WTC11 (cell line): Measurements from ENCODE around the gene CLEC2D. TPM values are rescaled to one million over a fixed set of nuclear protein-coding genes. Genes with fewer than 3 reads are reported as not detected.
"Not testable (repeated sequence)": the region's sequence is repeated elsewhere in the genome, so short reads cannot be mapped to it uniquely, and the experiment has no call there.

Source experiments
- ATAC-seq: fragments of 200-7000 bp; cut with Tn5 transposase; 2 replicates; pipeline ENCODE4 v1.10.0; 2021; ENCODE audit warnings: mild to moderate bottlenecking, moderate library complexity
- CTCF ChIA-PET: fragments of 300-600 bp; sonication (Branson Sonifier 250); formaldehyde crosslinking; loops from one replicate; lab custom pipeline; 2021; ENCODE audit warnings: antibody characterized with exemption; lab: Charles Lee
- POLR2A ChIA-PET: fragments of 350-600 bp; sonication (Branson Sonifier 250); formaldehyde crosslinking; loops from one replicate; lab custom pipeline; 2021; ENCODE audit warnings: antibody characterized with exemption; lab: Charles Lee
- DNase-seq: peaks from one replicate; pipeline ENCODE4 v3.0.0; 2021; ENCODE audit warnings: low spot score
- H3K27ac Mint-ChIP-seq: 2 replicates; pipeline ENCODE4 v1.8.0; 2021; ENCODE audit warnings: mixed read lengths
- H3K27me3 Mint-ChIP-seq: 2 replicates; pipeline ENCODE4 v1.8.0; 2021; ENCODE audit warnings: low read depth, mild to moderate bottlenecking, moderate library complexity, mixed read lengths
- H3K36me3 Mint-ChIP-seq: 2 replicates; pipeline ENCODE4 v1.8.0; 2021; ENCODE audit warnings: mixed read lengths
- H3K4me1 Mint-ChIP-seq: 2 replicates; pipeline ENCODE4 v1.8.0; 2022; ENCODE audit warnings: mixed read lengths
- H3K4me3 Mint-ChIP-seq: 2 replicates; pipeline ENCODE4 v1.8.0; 2021; ENCODE audit warnings: mild to moderate bottlenecking, moderate library complexity, mixed read lengths
- H3K9me3 Mint-ChIP-seq: 2 replicates; pipeline ENCODE4 v1.8.0; 2021; ENCODE audit warnings: mixed read lengths
- CBFB ChIP-seq: sonication (generic); formaldehyde crosslinking; IDR thresholded peaks from 2 replicates; pipeline ENCODE4 v1.8.1; 2022; ENCODE audit warnings: mild to moderate bottlenecking, low read depth, missing genetic modification reagents
- CREB1 ChIP-seq: sonication (generic); formaldehyde crosslinking; IDR thresholded peaks from 2 replicates; pipeline ENCODE4 v1.8.0; 2023; ENCODE audit warnings: mild to moderate bottlenecking, missing genetic modification reagents
- FOXP1 ChIP-seq: sonication (generic); formaldehyde crosslinking; IDR thresholded peaks from 2 replicates; pipeline ENCODE4 v1.8.0; 2022; ENCODE audit warnings: missing genetic modification reagents, mild to moderate bottlenecking, moderate library complexity, borderline replicate concordance
- GTF2I ChIP-seq: fragments of 250-450 bp; sonication (Bioruptor Pico); conservative IDR thresholded peaks from 2 replicates; pipeline ENCODE4 v1.4.0; 2021; ENCODE audit warnings: mild to moderate bottlenecking
- IRF2 ChIP-seq: sonication (generic); formaldehyde crosslinking; IDR thresholded peaks from 2 replicates; pipeline ENCODE4 v1.8.0; 2022; ENCODE audit warnings: low read depth, missing genetic modification reagents, borderline replicate concordance
- NFE2L1 ChIP-seq: sonication (generic); formaldehyde crosslinking; IDR thresholded peaks from 2 replicates; pipeline ENCODE4 v1.8.1; 2023; ENCODE audit warnings: missing genetic modification reagents
- NR2C2 ChIP-seq: sonication (generic); formaldehyde crosslinking; IDR thresholded peaks from 2 replicates; pipeline ENCODE4 v1.8.0; 2022; ENCODE audit warnings: mild to moderate bottlenecking, missing genetic modification reagents
- SMAD3 ChIP-seq: sonication (generic); formaldehyde crosslinking; IDR thresholded peaks from 2 replicates; pipeline ENCODE4 v1.8.0; 2022; ENCODE audit warnings: missing genetic modification reagents, mild to moderate bottlenecking, borderline replicate concordance
- SOX15 ChIP-seq: fragments of 250-450 bp; sonication (Bioruptor Pico); IDR thresholded peaks from 2 replicates; pipeline ENCODE4 v1.9.0; 2021; ENCODE audit warnings: mild to moderate bottlenecking
- SP1 ChIP-seq: sonication (generic); formaldehyde crosslinking; conservative IDR thresholded peaks from 2 replicates; pipeline ENCODE4 v1.8.1; 2022; ENCODE audit warnings: missing genetic modification reagents
- STAT6 ChIP-seq: sonication (generic); formaldehyde crosslinking; conservative IDR thresholded peaks from 2 replicates; pipeline ENCODE4 v1.8.1; 2023; ENCODE audit warnings: mild to moderate bottlenecking, low read depth, missing genetic modification reagents, moderate library complexity
- TEAD4 ChIP-seq: sonication (generic); formaldehyde crosslinking; IDR thresholded peaks from 2 replicates; pipeline ENCODE4 v1.8.0; 2022; ENCODE audit warnings: mild to moderate bottlenecking, missing genetic modification reagents
- USF2 ChIP-seq: sonication (generic); formaldehyde crosslinking; IDR thresholded peaks from 2 replicates; pipeline ENCODE4 v1.8.1; 2023; ENCODE audit warnings: mild to moderate bottlenecking, missing genetic modification reagents, moderate library complexity
- ZNF219 ChIP-seq: sonication (generic); formaldehyde crosslinking; IDR thresholded peaks from 2 replicates; pipeline ENCODE4 v1.8.0; 2023; ENCODE audit warnings: missing genetic modification reagents, mild to moderate bottlenecking, borderline replicate concordance
- ZNF232 ChIP-seq: sonication (generic); formaldehyde crosslinking; IDR thresholded peaks from 2 replicates; pipeline ENCODE4 v1.8.0; 2022; ENCODE audit warnings: mild to moderate bottlenecking, missing genetic modification reagents
- total RNA-seq: library from RNA; stranded (reverse); gene quantifications from 3 replicates; pipeline ENCODE4 v1.2.3, GENCODE V29; 2021
- TF ChIP-seq, protein P1 (sequence below): sonication (generic); formaldehyde crosslinking; IDR thresholded peaks from 2 replicates; pipeline ENCODE4 v1.8.0; 2022; ENCODE audit warnings: mild to moderate bottlenecking, missing genetic modification reagents
- TF ChIP-seq, protein P2 (sequence below): sonication (generic); formaldehyde crosslinking; IDR thresholded peaks from 2 replicates; pipeline ENCODE4 v1.8.0; 2022; ENCODE audit warnings: mild to moderate bottlenecking, missing genetic modification reagents

Gene CLEC2D
- total RNA-seq, 1 experiment from 2014 or later = 6.2 TPM

DNA sequence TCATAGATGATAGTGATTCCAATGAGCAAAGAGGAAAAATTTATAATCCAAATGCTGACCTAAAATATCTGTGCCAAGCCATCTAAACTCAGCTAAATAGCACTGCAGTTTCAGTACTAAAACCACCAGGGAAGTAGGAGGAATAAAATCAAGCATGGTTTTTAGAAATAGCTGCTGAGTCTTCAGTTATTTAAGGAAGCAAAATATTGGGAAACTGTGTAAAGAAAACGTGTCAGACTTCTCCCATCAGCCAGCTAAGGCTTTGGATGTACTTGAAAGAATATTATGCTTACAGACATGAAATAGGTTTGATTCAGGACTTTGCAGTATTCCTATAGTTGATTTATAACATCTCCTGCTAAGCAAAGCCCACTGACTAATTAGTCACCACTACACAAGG lies 24.7 kb downstream of the CLEC2D start:
- H3K9me3 Mint-ChIP-seq = peaks cover 44% of the 10 kb centered on the region
- no peaks in the 10 kb centered on the region for H3K4me1 Mint-ChIP-seq
- no peak overlapping the region for H3K4me3 Mint-ChIP-seq
- DNase-seq (no peak), ATAC-seq (no peak)
- TF ChIP-seq SOX15 (CRISPR knock-in tag) = no peak
- TF ChIP-seq CREB1 = no peak
- TF ChIP-seq TEAD4 (CRISPR knock-in tag) = no peak
- no peak for TF ChIP-seq ZNF232 (CRISPR knock-in tag)
- TF ChIP-seq, protein P1, sequence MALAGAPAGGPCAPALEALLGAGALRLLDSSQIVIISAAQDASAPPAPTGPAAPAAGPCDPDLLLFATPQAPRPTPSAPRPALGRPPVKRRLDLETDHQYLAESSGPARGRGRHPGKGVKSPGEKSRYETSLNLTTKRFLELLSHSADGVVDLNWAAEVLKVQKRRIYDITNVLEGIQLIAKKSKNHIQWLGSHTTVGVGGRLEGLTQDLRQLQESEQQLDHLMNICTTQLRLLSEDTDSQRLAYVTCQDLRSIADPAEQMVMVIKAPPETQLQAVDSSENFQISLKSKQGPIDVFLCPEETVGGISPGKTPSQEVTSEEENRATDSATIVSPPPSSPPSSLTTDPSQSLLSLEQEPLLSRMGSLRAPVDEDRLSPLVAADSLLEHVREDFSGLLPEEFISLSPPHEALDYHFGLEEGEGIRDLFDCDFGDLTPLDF (CRISPR knock-in tag) = no peak
- TF ChIP-seq ZNF219 = no peak
- no peak for TF ChIP-seq STAT6 (CRISPR knock-in tag)
- TF ChIP-seq, protein P2, sequence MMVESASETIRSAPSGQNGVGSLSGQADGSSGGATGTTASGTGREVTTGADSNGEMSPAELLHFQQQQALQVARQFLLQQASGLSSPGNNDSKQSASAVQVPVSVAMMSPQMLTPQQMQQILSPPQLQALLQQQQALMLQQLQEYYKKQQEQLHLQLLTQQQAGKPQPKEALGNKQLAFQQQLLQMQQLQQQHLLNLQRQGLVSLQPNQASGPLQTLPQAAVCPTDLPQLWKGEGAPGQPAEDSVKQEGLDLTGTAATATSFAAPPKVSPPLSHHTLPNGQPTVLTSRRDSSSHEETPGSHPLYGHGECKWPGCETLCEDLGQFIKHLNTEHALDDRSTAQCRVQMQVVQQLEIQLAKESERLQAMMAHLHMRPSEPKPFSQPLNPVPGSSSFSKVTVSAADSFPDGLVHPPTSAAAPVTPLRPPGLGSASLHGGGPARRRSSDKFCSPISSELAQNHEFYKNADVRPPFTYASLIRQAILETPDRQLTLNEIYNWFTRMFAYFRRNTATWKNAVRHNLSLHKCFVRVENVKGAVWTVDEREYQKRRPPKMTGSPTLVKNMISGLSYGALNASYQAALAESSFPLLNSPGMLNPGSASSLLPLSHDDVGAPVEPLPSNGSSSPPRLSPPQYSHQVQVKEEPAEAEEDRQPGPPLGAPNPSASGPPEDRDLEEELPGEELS (CRISPR knock-in tag) = no peak
- TF ChIP-seq CBFB = no peak
- TF ChIP-seq NFE2L1 (CRISPR knock-in tag) = no peak
- no peak for TF ChIP-seq FOXP1 (CRISPR knock-in tag)
- TF ChIP-seq NR2C2 (CRISPR knock-in tag) = no peak
- no peak for TF ChIP-seq SMAD3 (CRISPR knock-in tag)
- no peak for TF ChIP-seq USF2 (CRISPR knock-in tag)
- no peak for TF ChIP-seq IRF2
- no peak for TF ChIP-seq SP1
- no peak for TF ChIP-seq GTF2I (CRISPR knock-in tag)
- H3K36me3 Mint-ChIP-seq = peaks cover 67% of the 10 kb centered on the region
- POLR2A ChIA-PET = no interaction called here
- CTCF ChIA-PET = interaction anchor here (0.7 kb wide), 1 partner anchor 344 kb away, joined by 3 read pairs; no protein-coding TSS in a partner anchor
- H3K27ac Mint-ChIP-seq = no peak overlapping the region
- no peaks in the 10 kb centered on the region for H3K27me3 Mint-ChIP-seq

GRCh38 chr12:9695150-9695549 lies 25.6 kb downstream of the CLEC2D start:
- ATAC-seq, H3K27me3 Mint-ChIP-seq, H3K27ac Mint-ChIP-seq, CTCF ChIA-PET, POLR2A ChIA-PET, H3K4me3 Mint-ChIP-seq, DNase-seq, H3K4me1 Mint-ChIP-seq: not testable (repeated sequence)
- Mint-ChIP-seq H3K36me3 (peaks cover 58% of the 10 kb centered on the region), H3K9me3 (peaks cover 51% of the 10 kb centered on the region)

DNA sequence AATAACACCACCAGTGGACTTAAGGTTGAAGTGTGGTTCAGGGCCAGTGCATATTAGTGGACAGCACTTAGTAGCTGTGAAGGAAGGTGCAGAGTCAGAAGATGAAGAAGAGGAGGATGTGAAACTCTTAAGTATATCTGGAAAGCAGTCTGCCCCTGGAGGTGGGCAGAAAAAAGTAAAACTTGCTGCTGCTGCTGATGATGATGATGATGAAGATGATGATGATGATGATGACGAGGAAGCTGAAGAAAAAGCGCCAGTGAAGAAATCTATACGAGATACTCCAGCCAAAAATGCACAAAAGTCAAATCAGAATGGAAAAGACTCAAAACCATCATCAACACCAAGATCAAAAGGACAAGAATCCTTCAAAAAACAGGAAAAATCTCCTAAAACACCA lies 26.1 kb downstream of the CLEC2D start:
- H3K4me3 Mint-ChIP-seq, H3K27me3 Mint-ChIP-seq: not testable (repeated sequence)
- H3K36me3 Mint-ChIP-seq = peaks cover 58% of the 10 kb centered on the region

More for the DNA sequence above, 26.1 kb downstream of the CLEC2D start:
- H3K4me1 Mint-ChIP-seq, ATAC-seq, POLR2A ChIA-PET, CTCF ChIA-PET, H3K27ac Mint-ChIP-seq, DNase-seq: not testable (repeated sequence)
- peaks cover 56% of the 10 kb centered on the region for H3K9me3 Mint-ChIP-seq
